ENCODE measurements around the gene ADGRL3.
"Not testable (repeated sequence)": the region's sequence is repeated elsewhere in the genome, so short reads cannot be mapped to it uniquely, and the experiment has no call there.

Gene ADGRL3

GRCh38 chr4:61293707-61294400, 93.7 kb downstream of the ADGRL3 start:
- DNase-seq: no peak

GRCh38 chr4:61294936-61295335, 94.8 kb downstream of the ADGRL3 start:
- DNase-seq: no peak

- DNase-seq: no peak
These were observed 96.0 kb downstream of the ADGRL3 start for GRCh38 chr4:61296144-61296543.

- no peak for DNase-seq
These were observed 98.1 kb downstream of the ADGRL3 start for GRCh38 chr4:61298178-61298740.

GRCh38 chr4:61299316-61299715, 99.2 kb downstream of the ADGRL3 start:
- DNase-seq: no peak

GRCh38 chr4:61300266-61300844, 100.2 kb downstream of the ADGRL3 start:
- no peak for DNase-seq

DNA sequence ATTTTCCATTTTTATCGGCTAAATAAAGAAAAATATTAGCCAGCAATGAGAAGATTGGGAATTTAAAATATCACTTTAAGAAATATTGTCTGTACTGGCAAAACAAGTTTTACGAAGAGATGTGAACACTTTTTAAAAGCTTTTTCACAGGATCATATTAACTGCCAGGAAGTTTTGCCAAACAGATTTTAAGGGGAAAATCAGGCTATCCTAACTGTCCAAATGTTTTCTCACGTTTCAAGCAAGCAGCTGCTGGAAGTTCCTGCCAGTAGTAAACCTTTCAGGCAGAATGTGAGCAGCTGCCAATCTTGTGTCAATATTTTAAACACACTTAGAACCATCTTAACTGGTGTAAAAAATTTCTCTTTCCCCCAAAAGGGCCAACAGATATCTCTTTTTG, 101.1 kb downstream of the ADGRL3 start:
- no peak for DNase-seq

- DNase-seq: no peak
These were observed 107.9 kb downstream of the ADGRL3 start for GRCh38 chr4:61308033-61308432.

DNA sequence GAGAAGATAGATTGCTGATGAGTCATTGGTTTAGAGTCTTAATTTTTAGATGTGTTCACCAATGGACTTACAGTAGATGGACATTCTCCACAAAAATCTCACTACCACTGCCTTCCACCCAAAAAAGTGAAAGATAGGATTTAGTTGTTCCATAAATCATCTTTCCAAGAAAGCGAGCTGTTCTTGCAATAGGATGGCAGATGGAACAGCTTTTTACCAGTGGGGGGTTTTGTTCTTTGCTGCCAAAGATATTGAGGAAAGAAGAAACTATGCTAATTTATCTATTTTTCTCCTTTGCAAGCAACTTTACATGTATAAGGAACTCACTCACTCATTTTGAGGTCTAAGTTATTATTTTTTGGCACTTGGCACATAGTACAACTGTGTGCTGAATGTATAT, 109.5 kb downstream of the ADGRL3 start:
- no peak for DNase-seq

DNA sequence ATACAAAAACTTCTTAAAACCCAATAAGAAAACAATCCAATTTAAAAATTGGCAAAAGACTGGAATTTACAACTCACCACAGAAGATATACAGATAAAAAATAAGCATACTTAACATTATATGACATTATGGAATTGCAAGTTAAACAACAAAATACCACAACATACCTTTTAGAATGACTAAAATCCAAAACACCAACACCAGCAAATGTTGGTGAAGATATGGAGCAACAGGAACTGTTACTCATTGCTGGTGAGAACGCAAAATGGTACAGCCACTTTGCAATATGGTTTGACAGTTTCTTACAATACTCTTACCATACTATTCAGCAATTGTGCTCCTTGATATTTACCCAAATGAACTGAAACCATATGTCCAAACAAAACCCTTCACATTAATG, 112.4 kb downstream of the ADGRL3 start:
- DNase-seq: no peak

DNA sequence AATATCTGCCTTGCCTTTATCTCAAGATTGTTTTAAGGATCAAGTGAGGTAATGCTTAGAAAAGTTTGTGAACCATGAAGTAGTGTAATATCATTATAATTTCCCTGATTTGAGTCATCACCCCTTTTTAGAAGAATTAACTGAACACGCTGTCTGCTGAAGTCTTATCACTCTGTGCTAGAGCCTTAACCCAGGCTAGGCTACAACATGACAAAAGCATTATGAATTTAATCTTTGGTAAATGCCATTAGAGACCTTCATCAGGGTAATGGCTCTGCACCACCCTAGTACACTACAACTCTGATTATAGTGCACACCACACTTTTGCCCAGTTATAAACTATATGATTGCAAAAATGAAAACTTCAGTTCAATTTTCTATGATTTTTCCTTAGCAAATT, 118.3 kb downstream of the ADGRL3 start:
- DNase-seq: no peak

DNA sequence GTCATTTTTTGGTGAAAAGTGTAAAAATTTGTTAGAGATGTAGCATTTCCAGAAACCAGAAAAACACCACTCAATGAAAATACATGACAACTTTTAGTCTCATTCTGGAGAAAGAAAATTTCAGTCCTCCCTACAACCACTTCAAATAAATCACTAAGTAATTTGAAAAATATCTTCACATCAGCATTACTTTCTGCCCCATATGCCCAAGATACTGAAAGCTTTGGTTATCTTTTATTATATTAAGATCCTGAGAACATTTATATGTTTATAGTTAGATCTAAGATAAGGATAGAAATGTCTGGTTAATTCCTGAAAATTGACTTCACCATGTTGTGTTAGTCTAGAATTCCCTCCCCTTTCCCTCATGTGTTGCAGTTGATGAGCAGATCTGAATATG, 119.0 kb downstream of the ADGRL3 start:
- DNase-seq: no peak

DNA sequence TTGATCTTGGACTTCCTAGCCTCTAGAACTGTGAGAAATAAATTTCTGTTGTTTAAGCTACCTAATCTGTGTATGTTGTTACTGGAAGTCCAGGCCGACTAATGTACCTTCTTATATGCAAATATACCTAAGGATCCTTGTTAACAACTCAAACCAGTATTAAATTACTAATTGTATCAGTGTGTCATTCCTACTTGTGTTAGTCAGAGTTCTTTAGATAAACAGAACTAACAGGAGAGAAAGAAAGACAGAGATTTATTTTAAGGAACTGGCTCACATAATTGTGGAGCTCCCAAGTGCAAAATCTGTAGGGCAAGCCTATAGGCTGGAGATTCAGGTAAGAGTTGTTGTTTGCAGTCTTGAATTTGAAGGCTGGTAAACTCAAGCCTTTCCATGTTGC, 120.0 kb downstream of the ADGRL3 start:
- DNase-seq: no peak

DNA sequence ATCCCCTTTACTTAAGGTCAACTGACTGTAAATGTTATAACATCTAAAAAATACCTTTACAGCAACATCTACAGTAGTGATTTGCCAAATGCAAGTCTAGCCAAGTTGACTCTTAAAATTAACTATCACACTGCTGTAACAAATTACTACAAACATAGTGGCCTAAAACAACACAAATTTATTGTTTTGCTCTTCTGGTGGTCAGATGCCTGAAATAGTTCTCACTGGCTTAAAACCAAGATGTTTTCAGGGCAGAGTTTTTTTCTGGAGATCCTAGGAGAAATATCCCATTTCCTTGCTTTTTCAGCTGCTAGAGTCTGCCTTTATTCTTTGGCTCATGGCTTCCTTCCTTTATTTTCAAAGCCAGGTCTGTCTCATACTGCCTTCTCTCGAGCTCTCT, 120.5 kb downstream of the ADGRL3 start:
- DNase-seq: no peak

DNA sequence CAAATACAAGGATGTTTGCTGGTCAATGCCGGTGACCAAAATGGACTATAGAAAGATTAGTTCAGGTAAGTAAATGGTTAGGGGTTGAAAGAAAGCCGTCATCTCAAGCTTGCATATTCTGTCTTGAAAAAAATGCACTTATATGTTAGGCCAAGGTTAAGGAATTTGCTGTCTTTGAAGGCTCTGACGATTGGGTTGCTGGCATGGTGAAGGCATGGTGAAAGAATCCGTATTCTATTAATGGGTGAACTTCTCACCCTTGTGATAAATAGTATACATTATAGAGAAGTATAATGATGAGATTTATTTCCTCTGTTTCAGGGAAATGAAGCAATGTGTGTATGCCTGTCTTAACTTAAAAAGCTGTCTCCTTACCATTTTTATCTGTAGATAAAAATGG, 132.6 kb downstream of the ADGRL3 start:
- no peak for DNase-seq

DNA sequence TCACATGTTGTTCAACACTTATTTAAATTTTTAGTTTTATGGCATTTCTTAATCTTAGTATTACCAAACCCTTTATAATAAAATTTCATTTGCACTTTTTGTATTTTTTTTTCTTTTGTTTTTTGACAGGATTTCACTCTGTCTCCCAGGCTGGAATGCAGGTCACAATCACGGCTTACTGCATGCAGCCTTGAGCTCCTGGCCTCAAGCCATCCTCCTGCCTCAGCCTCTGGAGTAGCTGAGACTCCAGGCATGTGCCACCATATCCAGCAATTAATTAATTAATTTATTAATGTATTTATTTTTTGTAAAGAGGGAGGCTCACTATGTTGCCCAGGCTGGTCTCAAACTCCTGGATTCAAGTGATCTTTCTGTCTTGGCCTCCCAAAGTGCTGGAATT, 133.4 kb downstream of the ADGRL3 start:
- DNase-seq: no peak

DNA sequence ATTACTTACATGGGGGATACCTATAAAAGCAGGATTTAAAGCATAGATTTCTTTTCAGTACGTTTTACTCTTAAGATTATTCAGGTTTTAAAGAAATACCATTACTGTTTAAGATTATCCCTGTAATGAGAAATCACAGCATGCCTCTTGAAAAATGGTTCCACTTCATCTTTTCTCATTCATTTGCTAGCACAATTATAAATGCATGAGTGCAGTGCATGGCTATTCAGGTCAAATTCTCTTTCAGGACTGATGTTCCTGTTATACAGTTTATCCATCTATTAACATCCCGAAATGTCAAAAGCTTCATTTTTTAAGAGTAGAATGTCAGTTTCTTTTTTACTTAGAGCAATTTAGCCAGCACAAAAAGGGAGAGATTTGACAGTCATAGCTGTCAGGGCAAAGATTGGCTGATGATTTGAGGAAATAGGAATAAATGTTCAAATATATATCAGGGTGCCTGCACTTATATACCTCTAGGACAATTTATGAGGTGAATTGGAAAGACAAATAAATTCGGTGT, 135.2 kb downstream of the ADGRL3 start:
- DNase-seq: no peak

DNA sequence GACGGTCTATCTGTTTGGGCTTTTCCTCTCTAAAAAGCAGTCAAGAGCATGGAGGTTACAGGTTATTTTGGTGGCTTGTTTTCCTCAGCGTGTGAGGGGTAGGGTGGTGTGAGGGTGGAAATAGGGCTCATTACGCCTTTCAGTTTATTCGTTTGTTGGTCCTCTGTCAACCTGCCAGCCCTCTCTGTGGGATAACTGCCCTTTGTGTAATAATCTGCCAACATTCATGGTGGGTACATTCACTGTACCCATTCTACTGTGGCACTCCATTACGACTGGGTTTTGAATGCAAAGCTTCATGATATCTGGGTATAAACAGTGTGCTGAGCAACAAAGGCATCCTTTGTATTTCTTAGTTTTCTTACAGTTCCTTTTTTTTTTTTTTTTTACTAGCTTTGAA, 136.4 kb downstream of the ADGRL3 start:
- no peak for DNase-seq

- DNase-seq: no peak
These were observed 136.8 kb downstream of the ADGRL3 start for GRCh38 chr4:61336916-61337315.

DNA sequence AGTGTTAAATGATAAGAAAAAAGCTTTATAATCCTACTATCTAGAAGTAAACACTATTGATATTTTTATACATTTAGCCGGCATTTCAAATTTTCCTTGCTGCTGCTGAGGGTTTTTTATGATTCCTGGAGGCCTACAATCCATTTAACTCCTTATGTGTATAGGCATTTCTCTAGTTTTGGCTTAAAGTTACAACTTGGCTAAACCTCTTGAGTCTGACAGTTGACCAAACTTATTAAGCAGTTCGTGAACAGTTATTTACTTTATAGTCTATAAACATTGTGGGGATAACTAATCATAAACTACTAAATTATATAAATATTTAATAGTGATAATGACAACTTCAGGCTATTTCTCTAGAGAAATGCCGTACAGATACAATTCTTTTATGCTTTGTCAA, 141.9 kb downstream of the ADGRL3 start:
- DNase-seq: no peak

DNA sequence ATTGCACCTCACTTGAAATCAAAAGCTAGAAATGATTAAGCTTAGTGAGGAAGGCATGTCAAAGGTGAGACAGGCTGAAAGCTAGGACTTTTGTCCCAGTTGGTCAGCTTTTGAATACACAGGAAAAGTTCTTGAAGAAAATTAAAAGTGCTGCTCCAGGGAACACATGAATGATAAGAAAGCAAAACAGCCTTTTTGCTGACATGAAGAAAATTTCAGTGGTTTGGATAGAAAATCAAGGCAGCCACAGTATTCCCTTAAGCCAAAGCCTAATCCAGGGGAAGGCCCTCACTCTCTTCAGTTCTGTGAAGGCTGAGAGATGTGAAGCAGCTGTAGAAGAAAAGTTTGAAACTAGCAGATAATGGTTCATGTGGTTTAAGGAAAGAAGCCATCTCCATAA, 150.8 kb downstream of the ADGRL3 start:
- DNase-seq: no peak

GRCh38 chr4:61356696-61357095, 156.6 kb downstream of the ADGRL3 start:
- no peak for DNase-seq

DNA sequence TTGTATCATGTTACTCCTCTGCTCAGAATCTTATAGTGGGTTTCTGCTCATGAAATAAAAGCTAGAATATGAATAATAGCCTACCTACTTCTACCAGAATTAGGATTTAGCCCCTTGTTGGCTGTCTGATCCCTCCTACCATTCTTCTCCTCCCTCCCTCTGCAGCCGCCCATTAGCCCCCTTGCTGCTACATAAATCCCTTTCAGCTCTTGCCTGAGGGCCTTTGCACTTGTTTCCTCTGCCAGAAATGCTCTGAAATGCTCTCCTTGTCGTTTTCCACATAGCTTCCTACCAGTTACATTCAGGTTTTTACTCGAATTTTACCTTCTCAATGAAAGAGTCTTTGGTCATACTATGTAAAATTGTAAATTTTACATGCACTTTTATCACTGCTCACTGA, 159.2 kb downstream of the ADGRL3 start:
- no peak for DNase-seq

DNA sequence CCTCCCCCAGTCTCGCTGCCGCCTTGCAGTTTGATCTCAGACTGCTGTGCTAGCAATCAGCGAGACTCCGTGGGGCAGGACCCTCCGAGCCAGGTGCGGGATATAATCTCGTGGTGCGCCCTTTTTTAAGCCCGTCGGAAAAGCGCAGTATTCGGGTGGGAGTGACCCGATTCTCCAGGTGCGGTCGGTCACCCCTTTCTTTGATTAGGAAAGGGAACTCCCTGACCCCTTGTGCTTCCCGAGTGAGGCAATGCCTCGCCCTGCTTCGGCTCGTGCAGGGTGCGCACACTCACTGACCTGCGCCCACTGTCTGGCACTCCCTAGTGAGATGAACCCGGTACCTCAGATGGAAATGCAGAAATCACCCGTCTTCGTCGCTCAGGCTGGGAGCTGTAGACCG, 172.7 kb downstream of the ADGRL3 start:
- DNase-seq: not testable (repeated sequence)

Data from stimulated activated CD8-positive, alpha-beta memory T cell treated with anti-CD3 and anti-CD28 coated beads, Interleukin-4, amount 100 ng/mL, for 48 hours (primary cell).